ENCODE measurements around the gene IKZF5.

DNA sequence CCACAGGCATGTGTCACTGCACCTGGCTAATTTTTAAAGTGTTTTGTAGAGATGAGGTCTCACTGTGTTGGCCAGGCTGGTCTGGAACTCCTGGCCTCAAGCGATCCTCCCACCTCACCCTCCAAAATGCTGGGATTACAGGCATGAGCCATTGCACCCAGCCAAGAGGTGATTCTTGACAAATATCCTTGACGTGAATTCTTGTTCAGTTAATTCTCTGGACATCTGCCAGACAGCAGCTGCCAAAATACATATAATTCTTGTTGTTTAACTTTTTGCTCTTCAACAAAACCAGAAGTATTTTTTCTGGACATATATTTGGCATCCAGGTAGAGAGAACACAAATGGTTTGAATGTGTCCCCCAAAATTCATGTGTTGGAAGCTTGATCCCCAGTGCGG, 3.4 kb upstream of the IKZF5 start:
- TF ChIP-seq POLR2A (IDR thresholded peaks at IDR 0.05; ENCODE audit: low read depth, low read length) (no peak), POU2F2 (IDR thresholded peaks at IDR 0.05; ENCODE audit: low read depth, low read length) (no peak), POLR2AphosphoS5 (IDR thresholded peaks at IDR 0.05; ENCODE audit: low read depth, low read length) (no peak)

All from GM12891 (cell line).